Endothelial cell of umbilical vein (primary cell): Measurements from ENCODE around the gene RAB3GAP1. TPM values are rescaled to one million over a fixed set of nuclear protein-coding genes. Genes with fewer than 3 reads are reported as not detected.

Experiments used
- BruUV-seq: library from RNA; stranded (reverse); fragments of 400-500 nt; replicated peaks from 2 replicates; lab custom pipeline; 2021; lab: Mats Ljungman, UMichigan
- CTCF ChIA-PET: fragments of 300-600, 350-600 bp; sonication (Branson Sonifier 250); formaldehyde crosslinking; loops from one replicate; lab custom pipeline; 2021; ENCODE audit warnings: antibody characterized with exemption, inconsistent platforms; lab: Charles Lee
- POLR2A ChIA-PET: fragments of 300-600, 350-600 bp; sonication (Branson Sonifier 250); formaldehyde crosslinking; loops from one replicate; lab custom pipeline; 2021; ENCODE audit warnings: antibody characterized with exemption, inconsistent platforms; lab: Charles Lee
- DNase-seq: peaks from one replicate; pipeline ENCODE4 v3.0.0-alpha.2; 2011; ENCODE audit warnings: low read depth, low spot score
- FAIRE-seq: peaks from 2 replicates; lab custom pipeline; 2011; peaks lifted over from hg19 to GRCh38; lab: Jason Lieb, UNC
- H2AFZ ChIP-seq: 2 replicates; pipeline ENCODE4 v1.6.0; 2012; ENCODE audit warnings: low read depth, low read length, control low read depth, inconsistent platforms
- H3K27ac ChIP-seq: 2 replicates; pipeline ENCODE4 v1.5.1; 2011; ENCODE audit warnings: low read depth, mild to moderate bottlenecking, control low read depth, low read length, moderate library complexity; ENCODE audit not compliant: insufficient read depth
- H3K27me3 ChIP-seq, 2 experiments: 2 replicates each; pipeline versions ENCODE4 v1.6.0 to v1.6.1; 2011; ENCODE audit warnings: low read length in 2 of 2, mixed read lengths in 1 of 2; ENCODE audit not compliant: control insufficient read depth in 2 of 2, insufficient read depth in 2 of 2
- H3K36me3 ChIP-seq, 2 experiments: 2 replicates in 1 of 2; 3 replicates in 1 of 2; pipeline ENCODE4 v1.5.1; 2011; ENCODE audit warnings: low read length in 2 of 2, mild to moderate bottlenecking in 1 of 2, moderate library complexity in 1 of 2; ENCODE audit not compliant: control insufficient read depth in 2 of 2, insufficient read depth in 2 of 2; ENCODE audit errors: extremely low read depth in 1 of 2
- H3K4me1 ChIP-seq: 3 replicates; pipeline ENCODE4 v1.5.1; 2011; ENCODE audit warnings: mild to moderate bottlenecking, low read length; ENCODE audit not compliant: control insufficient read depth, insufficient read depth; ENCODE audit errors: extremely low read depth
- H3K4me2 ChIP-seq: 2 replicates; pipeline ENCODE4 v1.6.1; 2011; ENCODE audit warnings: low read length, control low read depth, mixed read lengths; ENCODE audit not compliant: insufficient read depth
- H3K4me3 ChIP-seq, 3 experiments: fragments of 200-600 bp in 1 of 3; sonication (generic), shearing (Covaris generic) in 1 of 3; replicated peaks in 1 of 3; 2 replicates each; pipeline ENCODE4 v1.5.1; 2011 to 2016; ENCODE audit warnings: control low read depth in 3 of 3, low read length in 3 of 3, mild to moderate bottlenecking in 2 of 3, inconsistent platforms in 1 of 3, low read depth in 1 of 3, moderate library complexity in 1 of 3; ENCODE audit not compliant: insufficient read depth in 1 of 3
- H3K79me2 ChIP-seq: 2 replicates; pipeline ENCODE4 v1.6.0; 2012; ENCODE audit warnings: low read length, inconsistent platforms; ENCODE audit not compliant: control insufficient read depth, insufficient read depth
- H3K9ac ChIP-seq: replicated peaks from 2 replicates; pipeline ENCODE3; 2011; ENCODE audit warnings: low read length, control low read depth; ENCODE audit not compliant: insufficient read depth; ENCODE audit errors: extremely low read depth
- H3K9me1 ChIP-seq: replicated peaks from 3 replicates; pipeline ENCODE4 v1.6.0; 2011; ENCODE audit warnings: mild to moderate bottlenecking, low read length; ENCODE audit not compliant: control insufficient read depth, insufficient read depth; ENCODE audit errors: extremely low read depth
- H3K9me3 ChIP-seq: replicated peaks from 2 replicates; pipeline ENCODE4 v1.5.1; 2012; ENCODE audit warnings: low read length, inconsistent platforms; ENCODE audit not compliant: control insufficient read depth, insufficient read depth
- H4K20me1 ChIP-seq: replicated peaks from 2 replicates; pipeline ENCODE3; 2011; ENCODE audit warnings: mild to moderate bottlenecking, low read length; ENCODE audit not compliant: control insufficient read depth, insufficient read depth; ENCODE audit errors: extremely low read depth
- EZH2 ChIP-seq: IDR thresholded peaks from 2 replicates; pipeline ENCODE4 v1.6.1; 2012; ENCODE audit warnings: borderline replicate concordance, low read depth, mild to moderate bottlenecking, moderate library complexity, low read length, inconsistent platforms; ENCODE audit not compliant: severe bottlenecking
- FOS ChIP-seq: IDR thresholded peaks from 2 replicates; pipeline ENCODE4 v1.6.1; 2011; ENCODE audit warnings: mild to moderate bottlenecking, low read length, moderate library complexity, borderline replicate concordance; ENCODE audit not compliant: insufficient read depth
- GATA2 ChIP-seq: IDR thresholded peaks from 2 replicates; pipeline ENCODE4 v1.7.0; 2011; ENCODE audit warnings: low read depth, mild to moderate bottlenecking, moderate library complexity, mixed read lengths, low read length; ENCODE audit not compliant: insufficient read length, insufficient read depth
- JUN ChIP-seq: IDR thresholded peaks from 2 replicates; pipeline ENCODE4 v1.6.1; 2011; ENCODE audit warnings: borderline replicate concordance, low read depth; ENCODE audit not compliant: insufficient read length, insufficient read depth
- MYC ChIP-seq: IDR thresholded peaks from one replicate; pipeline ENCODE4 v1.6.1; 2011; ENCODE audit warnings: mild to moderate bottlenecking, low read depth, low read length
- POLR2A ChIP-seq: IDR thresholded peaks from 2 replicates; pipeline ENCODE4 v1.6.1; 2012; ENCODE audit warnings: low read depth, mild to moderate bottlenecking, control low read depth, low read length
- POLR2AphosphoS5 ChIP-seq: IDR thresholded peaks from 2 replicates; pipeline ENCODE4 v1.6.1; 2012; ENCODE audit warnings: low read depth, mild to moderate bottlenecking, control low read depth, low read length, moderate library complexity; ENCODE audit not compliant: insufficient read depth
- dilution Hi-C: fragments of 300-500 bp; cut with MboI; formaldehyde crosslinking; loops from one replicate; pipeline ENCODE4 v1.15.0; 2019; ENCODE audit warnings: low sequenced_read_pairs; ENCODE audit not compliant: extremely low pct_ligation_motif_present
- intact Hi-C: fragments of 100-400 bp; cut with micrococcal nuclease; formaldehyde crosslinking; loops from one replicate; pipeline ENCODE4 v1.10.0; 2022
- polyA plus RNA-seq, 4 experiments: library from polyadenylated mRNA; depleted of rRNA in 3 of 4; stranded (reverse) in 3 of 4; unstranded in 1 of 4; fragments of >200 nt; gene quantifications; 2 replicates each; pipeline versions ENCODE4 v1.2.1 to v1.2.3, GENCODE V29; 2011 to 2012; ENCODE audit warnings: missing spikeins in 1 of 4
- total RNA-seq: library from RNA; stranded (reverse); gene quantifications from 2 replicates; pipeline ENCODE4 v1.2.3, GENCODE V29; 2021
- TF ChIP-seq, protein P1 (sequence below), 2 donors: IDR thresholded peaks; 1 replicate in 1 of 2; 2 replicates in 1 of 2; pipeline ENCODE4 v1.5.1; 2011; ENCODE audit warnings: low read length in 2 of 2, mild to moderate bottlenecking in 2 of 2, moderate library complexity in 2 of 2, control low read depth in 1 of 2, inconsistent platforms in 1 of 2, low read depth in 1 of 2; ENCODE audit not compliant: insufficient read depth in 1 of 2; ENCODE audit errors: extremely low read depth in 1 of 2
- TF ChIP-seq, protein P2 (sequence below): IDR thresholded peaks from 2 replicates; pipeline ENCODE4 v1.6.1; 2011; ENCODE audit not compliant: insufficient read depth, insufficient read length

Gene RAB3GAP1
- total and polyA plus RNA-seq, 2 donors (not counting 3 experiments of a cell fraction or from before 2014, with no cell fraction given), result 14.9 to 39.5 TPM

DNA sequence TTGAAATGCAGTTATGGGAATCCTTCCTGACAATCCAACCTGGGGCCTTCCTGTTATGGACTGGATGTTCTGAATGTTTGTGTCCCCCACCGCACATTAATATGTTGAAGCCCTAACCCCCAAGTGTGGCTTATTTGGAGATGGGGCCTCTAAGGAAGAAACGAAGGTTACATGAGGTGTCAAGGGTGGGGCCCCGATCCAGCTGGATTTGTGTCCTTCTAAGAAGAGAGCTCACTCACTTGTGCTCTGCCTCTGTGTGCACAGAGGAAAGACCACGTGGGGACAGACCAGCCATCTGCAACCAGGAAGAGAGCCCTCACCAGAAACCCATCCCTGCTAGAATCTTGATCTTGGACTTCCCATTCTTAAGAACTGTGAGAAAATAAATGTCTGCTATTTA, 49.3 kb upstream of the RAB3GAP1 start:
- no peak overlapping the region for H3K4me3 ChIP-seq
- FAIRE-seq, result no peak
- intact Hi-C loops, result loop anchor here (5.0 to 10.0 kb wide), 2 partner anchors 162 to 1374 kb away; no protein-coding TSS in a partner anchor
- no TSS peak for BruUV-seq
- H3K27ac ChIP-seq, result no peak overlapping the region
- H3K27me3 ChIP-seq, result peaks cover 17 to 22% of the 10 kb centered on the region in 2 experiments
- ChIA-PET CTCF (interaction anchor here (1.2 to 8.0 kb wide), 8 partner anchors 13 to 794 kb away, joined by 3 to 231 read pairs (median 42); no protein-coding TSS in a partner anchor), POLR2A (no interaction called here)
- H3K9me1 ChIP-seq, result no peaks in the 10 kb centered on the region
- no peaks in the 10 kb centered on the region for H3K36me3 ChIP-seq
- TF ChIP-seq POLR2AphosphoS5 (no peak), EZH2 (no peak), POLR2A (no peak), JUN (no peak), GATA2 (no peak), FOS (no peak), MYC (no peak)
- TF ChIP-seq, protein P1, sequence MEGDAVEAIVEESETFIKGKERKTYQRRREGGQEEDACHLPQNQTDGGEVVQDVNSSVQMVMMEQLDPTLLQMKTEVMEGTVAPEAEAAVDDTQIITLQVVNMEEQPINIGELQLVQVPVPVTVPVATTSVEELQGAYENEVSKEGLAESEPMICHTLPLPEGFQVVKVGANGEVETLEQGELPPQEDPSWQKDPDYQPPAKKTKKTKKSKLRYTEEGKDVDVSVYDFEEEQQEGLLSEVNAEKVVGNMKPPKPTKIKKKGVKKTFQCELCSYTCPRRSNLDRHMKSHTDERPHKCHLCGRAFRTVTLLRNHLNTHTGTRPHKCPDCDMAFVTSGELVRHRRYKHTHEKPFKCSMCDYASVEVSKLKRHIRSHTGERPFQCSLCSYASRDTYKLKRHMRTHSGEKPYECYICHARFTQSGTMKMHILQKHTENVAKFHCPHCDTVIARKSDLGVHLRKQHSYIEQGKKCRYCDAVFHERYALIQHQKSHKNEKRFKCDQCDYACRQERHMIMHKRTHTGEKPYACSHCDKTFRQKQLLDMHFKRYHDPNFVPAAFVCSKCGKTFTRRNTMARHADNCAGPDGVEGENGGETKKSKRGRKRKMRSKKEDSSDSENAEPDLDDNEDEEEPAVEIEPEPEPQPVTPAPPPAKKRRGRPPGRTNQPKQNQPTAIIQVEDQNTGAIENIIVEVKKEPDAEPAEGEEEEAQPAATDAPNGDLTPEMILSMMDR (IDR thresholded peaks at IDR 0.05; ENCODE audit: extremely low read depth in 1 of 2, insufficient read depth in 1 of 2, low read depth in 1 of 2, low read length in 2 of 2), result no peak
- TF ChIP-seq, protein P2, sequence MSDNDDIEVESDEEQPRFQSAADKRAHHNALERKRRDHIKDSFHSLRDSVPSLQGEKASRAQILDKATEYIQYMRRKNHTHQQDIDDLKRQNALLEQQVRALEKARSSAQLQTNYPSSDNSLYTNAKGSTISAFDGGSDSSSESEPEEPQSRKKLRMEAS, result no peak
- no peaks in the 10 kb centered on the region for H4K20me1 ChIP-seq
- no peak overlapping the region for H2AFZ ChIP-seq
- dilution Hi-C loops, result no loop called here
- no peaks in the 10 kb centered on the region for H3K9me3 ChIP-seq
- H3K4me1 ChIP-seq, result no peaks in the 10 kb centered on the region
- no peaks in the 10 kb centered on the region for H3K79me2 ChIP-seq
- no peak overlapping the region for H3K9ac ChIP-seq
- H3K4me2 ChIP-seq, result no peak overlapping the region
- DNase-seq, result no peak
